Activated T-helper 1 cell treated with Interleukin-2 at 50 U/mL for 16 hours (primary cell): Measurements from ENCODE around the gene FAM120B.
A peak's percentile ranks its signal among the peaks of the same experiment; 100 is the strongest.

Experiments used
- DNase-seq: peaks from one replicate; pipeline ENCODE4 v3.0.0-alpha.2; 2020; ENCODE audit warnings: low read depth

Gene FAM120B

DNA sequence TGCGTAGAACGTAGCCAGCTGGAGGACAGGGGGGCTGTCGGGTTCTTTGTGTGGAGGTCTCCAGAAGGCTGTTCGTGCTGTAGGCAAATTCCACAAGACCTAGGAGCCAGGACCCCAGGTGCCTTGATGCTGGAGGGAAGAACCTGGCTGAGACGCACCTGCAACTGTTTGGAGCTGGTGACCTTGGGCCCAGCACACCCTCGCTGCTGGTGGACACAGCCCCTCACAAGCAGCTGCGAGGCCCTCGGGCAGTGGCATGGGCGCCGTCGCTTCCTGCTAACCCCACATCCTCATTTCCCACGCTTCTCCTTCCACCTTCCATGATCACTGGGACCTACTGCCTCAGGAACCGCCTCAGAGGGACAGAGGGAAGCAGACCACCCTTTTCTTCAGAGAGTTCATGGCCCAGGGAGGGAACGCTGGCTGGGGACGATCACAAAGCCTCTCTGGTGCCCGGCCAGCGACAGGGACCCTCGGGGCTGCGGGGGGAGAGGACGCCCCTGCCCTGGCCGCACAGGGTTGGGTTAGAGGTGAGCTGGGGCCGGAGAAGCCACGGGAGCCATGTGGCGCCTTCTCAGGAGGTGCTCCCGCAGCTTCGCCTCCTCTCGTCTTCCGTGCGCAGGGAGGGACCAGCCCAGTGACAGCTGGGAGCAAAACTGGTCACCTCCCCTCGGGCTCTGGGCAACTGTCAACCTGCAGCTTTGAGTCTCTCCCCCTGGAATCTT, 34.1 kb upstream of the FAM120B start:
- no peak for DNase-seq

DNA sequence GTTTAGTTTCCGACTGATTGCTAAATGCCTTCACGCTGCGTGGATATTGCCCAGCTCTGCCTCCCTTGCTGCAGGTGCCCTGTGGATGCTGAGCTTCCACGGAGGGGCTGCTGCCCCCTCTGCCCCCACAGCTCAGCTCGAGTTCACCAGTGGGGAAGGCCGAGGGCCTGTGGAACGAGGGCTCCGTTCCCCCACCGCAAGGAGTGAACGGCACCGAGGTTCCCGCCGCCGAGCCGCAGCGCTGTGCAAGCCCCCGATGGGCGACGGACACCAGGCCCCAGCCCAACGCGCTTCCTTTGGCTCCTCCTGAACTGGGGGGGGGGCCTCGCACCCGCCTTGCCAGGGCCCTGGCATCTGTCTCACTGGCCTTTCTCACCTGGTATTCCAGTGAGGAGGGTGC, 33.4 kb upstream of the FAM120B start:
- no peak for DNase-seq

DNA sequence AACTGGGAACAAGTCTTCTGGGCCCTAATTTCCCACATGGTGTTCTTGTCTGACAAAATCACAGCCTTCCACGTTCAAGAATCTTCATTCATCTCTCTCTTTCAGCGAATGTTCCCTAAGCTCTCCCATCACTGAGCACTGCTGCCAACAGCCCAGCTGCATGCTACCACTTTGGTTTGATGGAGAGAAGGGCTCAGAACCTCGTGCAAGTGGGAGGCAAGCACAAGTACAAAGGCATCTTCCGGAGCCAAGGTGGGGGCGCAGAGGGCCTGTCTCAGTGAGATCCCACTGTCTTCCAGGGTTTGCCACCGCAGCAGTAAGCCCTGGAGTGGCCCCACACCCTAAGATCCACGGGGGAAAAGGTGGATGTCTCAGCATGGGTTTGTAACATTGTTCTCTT, 32.9 kb upstream of the FAM120B start:
- no peak for DNase-seq

DNA sequence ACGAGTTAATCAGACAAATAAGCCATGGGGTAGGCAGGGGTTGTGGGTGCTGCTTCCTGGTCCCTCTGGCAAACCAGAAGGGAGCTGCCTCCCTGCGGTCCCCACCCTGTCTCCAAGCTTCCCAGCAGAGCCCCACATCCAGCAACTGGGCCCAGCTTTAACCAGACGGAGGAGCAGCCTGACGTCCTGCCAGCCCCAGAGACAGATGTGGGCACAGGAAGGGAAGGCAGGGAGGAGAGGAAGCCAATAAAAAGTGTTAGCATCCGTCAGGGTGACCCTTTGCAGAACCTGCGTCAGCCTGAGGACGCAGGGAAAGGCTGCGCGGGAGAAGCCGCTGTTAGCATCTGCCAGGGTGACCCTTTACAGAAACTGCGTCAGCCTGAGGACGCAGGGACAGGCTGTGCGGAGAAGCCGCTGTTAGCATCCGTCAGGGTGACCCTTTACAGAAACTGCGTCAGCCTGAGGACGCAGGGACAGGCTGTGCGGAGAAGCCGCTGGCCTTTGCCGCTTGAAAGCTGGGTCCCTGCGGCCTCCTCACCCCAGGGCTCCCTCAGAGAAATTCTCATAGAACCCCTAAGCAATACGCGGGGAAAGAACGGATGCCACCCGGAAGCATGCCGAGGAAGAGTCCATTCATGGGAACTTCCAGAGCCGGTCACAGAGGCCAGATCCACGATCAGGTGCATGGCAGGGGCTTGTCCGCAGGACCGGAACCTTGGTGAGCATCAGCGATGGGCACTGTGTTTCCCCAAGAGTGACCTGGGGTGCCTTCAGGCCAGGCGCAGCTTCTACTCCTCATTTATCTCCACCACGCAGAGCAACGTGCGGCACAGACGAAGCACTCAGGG, 31.6 kb upstream of the FAM120B start:
- DNase-seq = no peak

DNA sequence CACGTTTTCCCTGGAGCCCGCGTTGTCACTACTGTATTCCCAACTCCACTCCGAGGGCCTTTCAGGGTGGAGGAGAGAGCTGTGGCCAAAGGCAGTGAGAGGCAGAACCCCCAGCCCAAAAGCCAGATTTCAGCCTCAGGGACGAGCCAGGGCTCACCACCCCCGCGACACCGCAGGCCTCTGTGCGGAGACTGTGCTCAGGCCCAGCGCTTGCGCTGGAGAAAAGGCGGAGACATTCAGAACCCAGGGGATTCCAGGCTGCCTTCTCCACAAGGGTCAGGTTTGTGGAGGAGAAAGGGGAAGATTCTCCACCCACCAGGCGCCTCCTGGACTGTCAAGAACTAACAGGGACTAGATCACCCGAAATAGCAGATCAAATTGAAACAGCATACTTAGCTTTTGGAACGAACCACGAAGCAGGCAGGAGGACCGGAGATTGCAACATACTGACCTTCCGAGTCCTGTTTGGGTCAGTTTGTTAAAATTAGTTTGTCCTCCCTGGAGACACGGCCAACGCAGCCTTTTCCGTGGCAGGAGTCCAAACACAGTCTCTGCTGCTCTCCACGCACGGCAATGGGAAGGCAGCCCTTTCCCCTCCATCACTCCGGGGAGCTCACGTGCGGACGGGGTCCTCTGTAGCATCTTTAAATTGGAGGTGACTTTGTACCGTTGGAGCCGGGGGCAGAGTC, 30.0 kb upstream of the FAM120B start:
- no peak for DNase-seq

DNA sequence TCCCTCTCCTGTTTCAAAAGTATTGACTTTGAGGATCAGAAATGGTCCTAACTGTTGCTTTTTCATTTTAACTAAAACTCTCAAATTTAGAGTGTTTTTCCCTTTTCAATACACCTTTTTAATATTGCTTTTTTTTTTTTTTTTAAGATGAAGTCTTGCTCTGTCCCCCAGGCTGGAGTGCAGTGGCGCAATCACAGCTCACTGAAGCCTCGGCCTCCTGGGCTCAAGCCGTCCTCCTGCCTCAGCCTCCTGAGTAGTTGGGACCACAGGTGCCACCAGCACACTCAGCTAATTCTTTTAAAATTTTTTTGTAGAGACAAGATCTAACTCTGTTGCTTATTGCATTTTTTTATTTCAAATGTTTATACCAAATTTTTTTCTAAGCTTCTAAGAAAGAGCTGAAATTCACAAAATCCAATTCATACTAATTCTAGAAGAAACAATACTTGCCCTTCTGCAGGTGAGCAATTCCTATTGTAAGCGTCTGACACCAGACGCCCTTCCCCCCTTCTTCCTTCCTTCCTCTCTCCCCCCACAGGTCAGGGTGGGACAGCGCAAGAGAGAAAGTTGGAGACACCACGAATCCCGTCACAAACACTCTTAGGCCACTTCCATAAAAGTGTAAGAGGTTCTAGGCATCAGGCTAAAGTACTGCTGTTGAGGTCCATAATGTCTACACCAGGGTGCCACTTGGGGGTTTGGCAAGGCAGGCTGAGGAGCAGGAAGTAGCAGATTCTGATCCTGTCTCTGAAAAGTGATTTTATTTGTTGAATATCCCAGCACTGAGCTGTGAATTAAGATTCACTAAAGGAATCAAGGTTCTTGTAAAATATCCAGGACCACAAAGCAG, 28.4 kb upstream of the FAM120B start:
- no peak for DNase-seq

DNA sequence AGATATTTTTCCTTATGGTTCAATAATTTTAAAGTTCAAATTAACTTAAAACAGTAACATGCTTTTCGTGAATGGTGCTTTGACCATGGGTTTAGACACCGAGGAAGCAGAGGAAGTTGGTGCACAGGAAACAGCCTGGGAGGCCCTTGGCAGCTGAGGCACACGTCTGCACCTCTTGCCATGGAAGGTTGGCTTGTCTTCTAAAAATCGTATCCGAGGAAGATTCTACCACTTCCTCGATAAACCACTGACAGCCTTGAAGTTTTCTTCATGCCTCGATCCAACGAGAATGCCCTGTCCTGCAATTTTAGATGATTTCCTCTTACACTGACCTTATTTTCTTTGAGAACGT, 27.8 kb upstream of the FAM120B start:
- no peak for DNase-seq

DNA sequence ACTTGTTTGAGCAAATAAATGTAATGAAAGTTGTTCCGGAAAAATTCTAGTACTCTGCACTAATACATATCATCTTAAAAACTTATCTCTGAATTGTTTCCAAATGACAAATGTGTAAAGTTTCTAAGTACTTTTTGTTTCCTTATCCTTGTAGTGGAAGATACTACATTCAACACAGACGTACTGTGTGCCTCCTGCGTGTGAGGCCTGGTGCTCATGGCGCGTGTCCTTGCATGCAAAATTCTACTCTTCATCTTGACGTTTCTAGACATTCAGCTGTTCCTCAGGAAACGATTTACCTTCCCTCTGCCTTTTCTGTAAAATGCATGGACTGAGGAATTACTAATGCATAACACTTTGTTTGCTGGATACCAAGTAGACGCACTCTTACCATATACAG, 27.1 kb upstream of the FAM120B start:
- no peak for DNase-seq

DNA sequence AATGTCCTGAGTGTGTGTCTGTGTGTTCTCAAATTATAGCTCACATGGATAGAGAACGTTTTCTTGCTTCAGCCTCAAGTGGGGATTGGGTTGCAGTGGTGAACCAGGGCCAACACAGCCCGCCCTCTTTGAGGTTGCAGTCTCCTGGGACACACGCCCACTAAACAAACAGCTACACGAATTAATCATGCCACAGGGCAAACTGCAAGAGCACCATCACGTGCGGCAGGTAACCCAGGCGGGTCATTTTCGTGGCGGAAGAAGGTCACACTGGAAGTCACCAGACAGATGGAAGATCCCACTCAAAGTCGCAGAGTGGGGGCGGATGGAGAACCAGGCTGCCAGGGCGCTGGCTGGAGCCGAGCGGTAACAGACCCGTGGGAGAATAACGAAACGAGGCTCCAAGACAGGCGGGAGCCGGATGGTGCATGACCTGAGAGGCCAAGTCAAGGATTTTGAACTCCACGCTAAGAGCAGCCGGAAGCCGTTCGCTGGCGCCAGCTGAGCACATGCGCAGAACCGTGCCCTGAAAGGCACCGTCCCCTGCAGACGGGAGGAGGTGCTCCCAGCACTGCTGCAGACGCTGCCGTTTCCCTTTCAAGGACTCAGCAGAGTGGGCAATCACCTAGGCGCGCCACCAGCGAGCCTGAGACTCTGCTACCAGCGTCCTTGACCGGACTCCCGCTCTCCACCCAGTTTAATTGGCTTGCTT, 26.4 kb upstream of the FAM120B start:
- DNase-seq = peak; percentile 44

DNA sequence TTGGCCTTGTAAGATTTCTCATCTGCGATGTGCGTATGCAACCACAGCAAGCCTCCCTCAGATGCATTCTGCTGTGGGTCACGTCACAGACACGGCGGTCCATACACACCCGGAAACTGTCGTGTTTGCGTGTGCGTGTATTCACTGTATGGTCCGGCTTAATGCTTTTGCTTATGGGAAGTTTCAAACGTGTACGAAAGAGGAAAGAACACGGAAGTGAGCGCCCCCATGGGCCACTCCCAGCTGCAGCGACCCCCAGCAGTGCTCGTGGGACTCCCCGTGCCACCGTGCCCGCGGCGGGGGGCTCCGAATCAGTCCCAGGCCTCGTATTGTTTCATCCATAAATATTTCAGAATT, 25.9 kb upstream of the FAM120B start:
- no peak for DNase-seq

DNA sequence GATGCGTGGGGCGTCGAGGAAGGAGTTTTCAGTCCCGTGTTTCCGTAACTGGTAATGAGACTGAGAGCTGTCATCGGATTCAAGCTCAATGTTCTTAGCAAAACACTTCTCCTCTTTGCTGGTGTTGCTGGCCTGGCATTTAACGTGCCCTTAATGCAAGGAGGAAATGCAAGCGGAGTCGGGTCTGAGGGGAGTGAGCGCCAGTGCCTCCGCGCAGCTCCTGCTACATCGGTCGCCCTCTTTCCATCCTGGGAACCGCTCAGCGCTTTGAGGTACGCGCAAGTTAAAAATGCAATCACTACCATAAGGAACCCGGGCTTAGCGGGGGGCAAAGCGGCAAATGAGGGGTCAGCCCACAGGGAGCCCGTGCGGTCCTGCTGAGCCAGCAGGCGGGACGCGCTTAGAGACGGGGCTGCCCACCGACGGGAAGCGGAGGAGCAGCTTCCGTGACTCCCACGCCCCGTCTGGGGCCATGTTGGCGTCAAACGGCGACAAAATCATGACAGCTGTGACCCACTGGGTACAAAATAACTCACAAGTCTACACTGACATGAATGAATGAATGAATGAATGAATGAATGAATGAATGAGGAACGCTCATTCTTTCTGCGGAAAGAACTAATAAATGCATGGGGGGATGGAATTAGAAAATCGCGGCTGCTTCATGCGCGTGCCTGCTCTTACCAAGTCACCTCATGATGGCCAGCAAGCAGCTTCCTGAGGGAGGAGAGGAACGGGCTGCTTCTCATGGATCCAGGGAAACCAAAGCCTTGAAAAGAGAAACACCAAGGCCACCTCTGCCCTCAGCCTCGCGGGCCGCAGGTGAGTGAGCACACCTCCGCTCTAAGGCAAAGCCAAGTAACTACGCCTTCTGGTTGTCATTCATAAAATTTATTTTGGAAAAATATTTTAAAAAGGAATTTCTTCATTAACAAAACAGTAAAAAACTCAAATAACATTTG, 24.9 kb upstream of the FAM120B start:
- DNase-seq = no peak

DNA sequence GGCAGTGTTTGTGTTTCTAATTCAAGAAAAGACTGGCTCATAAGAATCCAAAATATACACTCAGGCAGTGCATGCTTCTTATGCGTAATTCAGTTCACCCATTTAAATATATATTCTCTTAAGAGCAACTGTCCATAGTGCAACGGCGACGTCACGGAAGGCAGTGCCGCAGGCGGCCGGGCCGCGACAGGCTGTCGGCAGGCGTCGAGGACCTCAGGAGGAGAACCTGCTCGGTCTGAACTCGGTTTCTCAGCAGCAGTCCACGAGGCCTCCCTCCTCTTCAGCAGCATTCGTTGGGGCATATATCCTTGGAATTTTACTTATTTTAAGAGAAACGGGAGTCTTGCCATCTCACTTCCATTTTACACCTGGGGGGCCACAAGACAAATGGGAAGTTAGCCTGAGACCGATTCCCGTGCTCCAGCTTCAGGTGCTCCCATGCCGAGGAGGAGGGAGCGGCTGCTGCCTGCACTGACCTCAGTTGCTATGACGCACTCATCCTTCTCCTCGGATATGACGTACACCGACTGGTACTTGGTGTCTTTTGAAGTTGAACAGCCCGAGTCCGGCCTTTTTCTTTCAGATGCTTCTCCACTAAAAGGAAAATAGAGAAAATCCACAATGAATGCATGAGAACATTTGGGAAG, 23.9 kb upstream of the FAM120B start:
- DNase-seq = no peak

DNA sequence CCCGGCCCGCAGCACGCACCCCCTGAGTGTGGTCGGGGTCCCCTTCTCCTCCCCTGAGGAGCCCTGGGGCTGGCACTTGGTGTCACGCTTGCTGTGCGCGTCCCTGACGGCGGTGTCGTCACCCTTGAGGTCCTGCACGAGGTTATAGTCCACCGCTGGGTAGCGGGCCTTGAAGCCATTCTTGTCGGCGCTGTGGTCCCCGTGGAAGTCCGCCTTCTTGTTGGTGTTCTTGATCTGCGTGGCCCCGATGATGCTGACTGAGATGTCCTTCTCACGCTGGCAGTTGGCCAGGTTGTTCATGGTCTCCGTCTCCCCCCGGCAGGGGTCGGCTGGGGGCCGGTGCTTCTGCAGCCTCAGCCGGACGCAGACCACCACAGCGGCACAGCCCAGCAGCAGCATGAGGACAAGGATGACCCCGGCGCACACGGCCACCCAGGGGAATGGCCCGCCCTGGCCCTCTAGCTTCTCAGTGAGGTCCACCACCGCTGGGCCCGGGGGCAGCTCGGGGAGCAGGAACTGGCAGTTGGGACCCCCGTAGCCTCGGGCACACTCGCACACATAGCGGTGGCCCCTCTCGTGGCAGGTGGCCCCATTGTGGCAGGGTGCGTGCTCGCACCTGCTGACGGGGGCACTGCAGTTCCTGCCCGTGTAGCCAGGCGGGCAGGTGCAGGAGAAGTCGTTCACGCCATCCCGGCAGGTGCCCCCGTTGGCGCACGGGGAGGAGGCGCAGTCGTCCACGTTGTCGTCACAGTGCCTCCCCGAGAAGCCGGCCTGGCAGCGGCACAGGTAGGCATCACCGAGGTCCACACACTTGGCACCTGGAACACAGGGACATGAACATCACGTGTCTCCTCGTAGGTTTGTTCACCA, 23.1 kb upstream of the FAM120B start:
- DNase-seq = no peak

DNA sequence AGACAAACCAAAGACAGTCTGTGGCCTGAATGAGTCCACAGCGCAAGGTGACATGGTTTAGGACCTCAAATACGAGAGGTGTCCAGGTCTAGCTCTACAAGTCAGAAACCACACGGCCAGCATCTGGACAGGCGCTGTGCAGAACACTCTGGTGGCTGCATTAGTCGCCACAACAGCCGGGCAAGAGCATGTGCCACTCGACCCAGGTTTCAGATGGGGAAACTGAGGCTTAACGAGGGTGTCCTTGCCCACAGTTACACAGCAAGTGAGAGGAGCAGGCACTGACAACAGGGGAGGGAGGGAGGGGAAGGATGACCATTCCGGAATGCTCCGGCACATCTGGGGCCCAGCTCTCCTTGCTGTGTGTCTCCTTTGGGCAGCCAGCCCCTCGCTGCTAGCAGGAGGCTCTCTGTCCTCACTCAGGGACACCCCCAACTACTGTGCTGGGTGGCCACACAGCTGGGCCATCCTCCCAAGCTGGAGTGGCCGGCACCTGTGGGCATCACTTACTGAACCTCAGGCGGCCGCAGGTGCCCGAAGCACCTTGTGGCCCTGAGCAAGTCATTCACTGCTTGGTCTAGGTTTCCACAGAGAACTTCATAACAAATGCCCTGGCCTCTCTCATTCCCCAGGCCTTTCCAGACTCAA, 22.3 kb upstream of the FAM120B start:
- no peak for DNase-seq

DNA sequence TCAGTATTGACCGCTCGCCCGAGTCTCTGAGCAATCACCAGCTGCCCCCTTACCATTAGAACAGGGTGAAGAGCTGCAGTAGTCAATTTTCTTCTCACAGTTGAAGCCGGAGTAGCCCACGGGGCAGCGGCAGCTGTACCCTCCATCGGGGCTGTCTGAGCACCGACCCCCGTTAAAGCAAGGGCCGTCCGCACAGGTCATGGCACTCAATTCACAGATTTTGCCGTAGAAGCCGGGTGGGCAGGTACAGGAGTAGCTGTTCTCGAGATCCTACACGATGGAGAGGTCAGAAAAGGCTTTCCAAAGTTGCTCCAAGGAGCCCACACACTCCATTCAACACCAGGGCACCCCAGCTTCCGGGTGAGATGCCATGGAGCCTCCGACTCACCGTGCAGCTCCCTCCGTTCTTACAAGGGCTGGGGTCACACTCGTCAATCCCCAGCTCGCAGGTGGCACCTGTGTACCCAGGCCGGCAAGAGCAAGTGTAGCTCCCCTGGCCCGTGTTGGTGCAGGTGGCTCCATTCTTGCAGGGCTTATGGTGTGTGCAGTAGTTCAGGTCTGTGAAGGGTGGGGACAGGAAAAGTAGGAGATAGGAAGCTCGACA, 21.6 kb upstream of the FAM120B start:
- DNase-seq = no peak

DNA sequence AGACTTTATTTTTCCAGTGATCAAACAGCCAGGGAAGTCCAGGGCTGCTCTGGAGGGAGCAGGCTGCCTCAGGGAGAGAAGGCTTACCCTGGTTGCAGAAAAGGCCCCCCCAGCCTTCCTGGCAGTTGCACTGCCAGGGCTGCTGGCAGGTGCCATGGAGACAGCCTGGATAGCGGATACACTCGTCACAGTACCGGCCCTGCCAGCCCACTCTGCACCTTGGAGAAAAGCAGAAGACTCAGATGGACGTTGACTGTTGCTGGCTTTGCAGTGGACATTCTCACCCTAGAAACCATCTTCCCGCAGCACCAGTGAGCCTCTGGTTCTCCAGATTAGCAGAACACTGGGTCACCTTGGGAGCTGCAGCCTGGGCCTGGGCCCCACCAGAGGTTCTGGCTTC, 21.1 kb upstream of the FAM120B start:
- DNase-seq = no peak

DNA sequence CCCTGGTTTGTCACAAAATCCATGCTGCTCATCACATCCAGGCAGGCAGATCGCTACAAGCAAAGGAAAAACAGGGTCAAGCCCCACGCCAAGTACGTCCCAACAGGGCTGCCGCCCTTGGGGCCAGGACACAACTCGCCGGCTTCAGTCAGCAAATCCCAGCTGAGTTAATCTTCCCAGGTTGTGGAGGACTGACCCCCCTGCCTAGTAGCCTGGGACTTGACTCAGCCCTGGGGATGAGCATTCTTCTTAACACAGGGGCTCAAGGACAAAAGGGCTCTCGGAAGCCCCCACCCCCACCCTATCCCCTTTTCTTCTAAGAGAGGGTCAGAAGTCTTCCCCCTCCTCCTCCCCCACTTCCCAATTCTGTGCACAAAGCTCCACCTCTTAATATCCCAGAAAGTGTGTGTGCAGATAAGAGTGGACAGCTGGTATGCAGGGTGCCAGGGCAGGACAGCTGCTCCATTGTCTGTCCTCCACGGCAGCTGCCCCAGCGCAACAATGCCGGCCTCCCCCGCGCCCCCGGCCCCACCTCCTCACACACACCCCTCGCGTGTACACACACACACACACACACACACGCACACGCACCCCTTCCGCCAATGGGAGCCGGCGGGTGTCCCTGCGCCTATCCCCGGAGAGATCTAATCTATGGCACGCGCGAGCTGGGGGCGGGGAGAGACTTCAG, 20.2 kb upstream of the FAM120B start:
- no peak for DNase-seq

DNA sequence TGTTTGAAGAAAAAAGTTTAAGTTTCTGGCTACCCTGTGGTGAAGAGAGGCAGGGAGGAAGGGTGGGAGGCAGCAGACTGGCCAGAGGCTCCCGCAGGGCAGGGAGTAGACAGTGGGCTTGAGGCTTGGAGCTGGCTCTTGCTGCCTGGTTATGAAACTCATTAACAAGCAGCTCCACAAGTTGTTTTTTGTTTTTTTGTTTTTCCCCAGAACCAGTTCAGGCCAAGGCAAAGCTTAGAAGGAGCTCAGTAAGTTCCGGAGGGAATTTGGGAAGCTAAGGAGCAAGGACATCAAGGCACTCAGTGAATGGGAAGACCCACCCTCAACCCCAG, 19.7 kb upstream of the FAM120B start:
- DNase-seq = no peak
